Keratinocyte (primary cell): ENCODE measurements around the gene EYS. TPM values are rescaled to one million over a fixed set of nuclear protein-coding genes. Genes with fewer than 3 reads are reported as not detected.

Experiments used
- DNase-seq: peaks from one replicate; pipeline ENCODE4 v3.0.0-alpha.2; 2011; ENCODE audit warnings: low read depth, missing footprints, low spot score
- FAIRE-seq: peaks from 2 replicates; lab custom pipeline; 2011; peaks lifted over from hg19 to GRCh38; lab: Jason Lieb, UNC
- H2AFZ ChIP-seq: 2 replicates; pipeline ENCODE4 v1.6.0; 2012; ENCODE audit warnings: low read length, control low read depth, inconsistent platforms; ENCODE audit not compliant: control insufficient read depth
- H3K27ac ChIP-seq: 2 replicates; pipeline ENCODE4 v1.5.1; 2011; ENCODE audit warnings: low read length; ENCODE audit not compliant: control insufficient read depth, insufficient read depth
- H3K27me3 ChIP-seq: 3 replicates; pipeline ENCODE4 v1.6.0; 2011; ENCODE audit warnings: low read length; ENCODE audit not compliant: control insufficient read depth, insufficient read depth; ENCODE audit errors: extremely low read depth
- H3K36me3 ChIP-seq, 2 experiments: 2 replicates in 1 of 2; 3 replicates in 1 of 2; pipeline ENCODE4 v1.5.1; 2011; ENCODE audit warnings: low read length in 2 of 2, mild to moderate bottlenecking in 1 of 2; ENCODE audit not compliant: control insufficient read depth in 2 of 2, insufficient read depth in 2 of 2; ENCODE audit errors: extremely low read depth in 1 of 2
- H3K4me1 ChIP-seq: 3 replicates; pipeline ENCODE4 v1.5.1; 2011; ENCODE audit warnings: low read length; ENCODE audit not compliant: control insufficient read depth, insufficient read depth; ENCODE audit errors: extremely low read depth
- H3K4me2 ChIP-seq: 3 replicates; pipeline ENCODE4 v1.6.0; 2011; ENCODE audit warnings: low read depth, low read length; ENCODE audit not compliant: control insufficient read depth, insufficient read depth; ENCODE audit errors: extremely low read depth
- H3K4me3 ChIP-seq, 3 experiments: fragments of 200-600 bp in 1 of 3; sonication (generic) in 1 of 3; 2 replicates in 2 of 3; 3 replicates in 1 of 3; pipeline ENCODE4 v1.5.1; 2011 to 2016; ENCODE audit warnings: low read length in 3 of 3, mild to moderate bottlenecking in 3 of 3, control low read depth in 2 of 3, inconsistent platforms in 1 of 3, low read depth in 1 of 3, mixed read lengths in 1 of 3, mixed run types in 1 of 3, moderate library complexity in 1 of 3; ENCODE audit not compliant: control insufficient read depth in 2 of 3, insufficient read depth in 2 of 3; ENCODE audit errors: extremely low read depth in 1 of 3
- H3K79me2 ChIP-seq: 2 replicates; pipeline ENCODE4 v1.6.0; 2012; ENCODE audit warnings: low read length; ENCODE audit not compliant: control insufficient read depth, insufficient read depth
- H3K9ac ChIP-seq: 3 replicates; pipeline ENCODE4 v1.6.0; 2011; ENCODE audit warnings: low read length; ENCODE audit not compliant: control insufficient read depth, insufficient read depth; ENCODE audit errors: extremely low read depth
- H3K9me1 ChIP-seq: 3 replicates; pipeline ENCODE4 v1.6.0; 2011; ENCODE audit warnings: low read length; ENCODE audit not compliant: control insufficient read depth, insufficient read depth; ENCODE audit errors: extremely low read depth
- H3K9me3 ChIP-seq: 2 replicates; pipeline ENCODE4 v1.5.1; 2012; ENCODE audit warnings: low read depth, low read length; ENCODE audit not compliant: control insufficient read depth
- H4K20me1 ChIP-seq: 3 replicates; pipeline ENCODE4 v1.6.0; 2011; ENCODE audit warnings: low read length; ENCODE audit not compliant: control insufficient read depth, insufficient read depth; ENCODE audit errors: extremely low read depth
- EZH2 ChIP-seq: IDR thresholded peaks from one replicate; pipeline ENCODE4 v1.6.1; 2012; ENCODE audit warnings: inconsistent platforms, mild to moderate bottlenecking, low read length, moderate library complexity
- dilution Hi-C: fragments of 300-500 bp; cut with MboI; formaldehyde crosslinking; loops from one replicate; pipeline ENCODE4 v1.7.0; 2020; ENCODE audit warnings: low sequenced_read_pairs; ENCODE audit not compliant: extremely low pct_ligation_motif_present
- polyA plus RNA-seq, 5 experiments: library from polyadenylated mRNA; depleted of rRNA in 3 of 5; stranded (reverse) in 3 of 5; stranded (forward) in 1 of 5; unstranded in 1 of 5; fragments of >200 nt; gene quantifications; 1 replicate in 1 of 5; 2 replicates in 3 of 5; 3 replicates in 1 of 5; pipeline versions ENCODE4 v1.2.1 to v1.2.3, GENCODE V29; 2011 to 2012; ENCODE audit warnings: missing spikeins in 2 of 5, low read depth in 1 of 5, low replicate concordance in 1 of 5
- TF ChIP-seq, protein P1 (sequence below), 3 experiments: IDR thresholded peaks in 1 of 3; conservative IDR thresholded peaks in 1 of 3; optimal IDR thresholded peaks in 1 of 3; 2 replicates in 2 of 3; 3 replicates in 1 of 3; pipeline versions ENCODE3 to v1.5.1; 2011; ENCODE audit warnings: low read length in 3 of 3, mild to moderate bottlenecking in 3 of 3, moderate library complexity in 2 of 3, control low read depth in 1 of 3, inconsistent platforms in 1 of 3; ENCODE audit not compliant: insufficient read depth in 2 of 3; ENCODE audit errors: extremely low read depth in 1 of 3

Gene EYS
- polyA plus RNA-seq, 1 donor (not counting 4 experiments of a cell fraction or from before 2014, with no cell fraction given) = 0.34 TPM

DNA sequence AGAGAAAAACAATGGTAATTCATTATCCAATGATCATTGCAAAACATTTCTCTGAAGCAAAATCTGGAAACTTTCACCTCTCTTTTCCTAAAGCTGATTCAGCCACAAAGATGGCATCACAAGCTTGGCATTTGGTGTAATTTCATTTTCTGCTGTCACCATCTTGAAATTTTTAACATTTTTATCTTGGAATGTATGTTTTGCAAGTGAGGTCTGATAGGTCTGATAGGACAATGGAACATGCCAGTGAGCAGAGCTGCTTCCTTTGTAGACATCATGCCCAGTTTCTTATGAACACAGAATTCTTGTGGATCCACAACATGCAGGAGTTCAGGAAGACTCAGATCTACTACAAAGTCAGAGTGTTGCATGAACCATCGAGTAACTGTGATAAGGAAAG is 969.6 kb downstream of the EYS start:
- Histone ChIP-seq H3K27me3 (no peaks in the 10 kb centered on the region), H3K9me3 (no peaks in the 10 kb centered on the region), H2AFZ (no peak overlapping the region), H3K4me3 (no peak overlapping the region), H3K79me2 (no peaks in the 10 kb centered on the region), H3K4me1 (no peaks in the 10 kb centered on the region), H3K9me1 (no peaks in the 10 kb centered on the region), H3K27ac (no peak overlapping the region), H3K9ac (no peak overlapping the region), H3K4me2 (no peak overlapping the region), H4K20me1 (no peaks in the 10 kb centered on the region), H3K36me3 (no peaks in the 10 kb centered on the region)
- dilution Hi-C loops = no loop called here
- DNase-seq (no peak), FAIRE-seq (no peak)
- TF ChIP-seq EZH2 = no peak
- TF ChIP-seq, protein P1, sequence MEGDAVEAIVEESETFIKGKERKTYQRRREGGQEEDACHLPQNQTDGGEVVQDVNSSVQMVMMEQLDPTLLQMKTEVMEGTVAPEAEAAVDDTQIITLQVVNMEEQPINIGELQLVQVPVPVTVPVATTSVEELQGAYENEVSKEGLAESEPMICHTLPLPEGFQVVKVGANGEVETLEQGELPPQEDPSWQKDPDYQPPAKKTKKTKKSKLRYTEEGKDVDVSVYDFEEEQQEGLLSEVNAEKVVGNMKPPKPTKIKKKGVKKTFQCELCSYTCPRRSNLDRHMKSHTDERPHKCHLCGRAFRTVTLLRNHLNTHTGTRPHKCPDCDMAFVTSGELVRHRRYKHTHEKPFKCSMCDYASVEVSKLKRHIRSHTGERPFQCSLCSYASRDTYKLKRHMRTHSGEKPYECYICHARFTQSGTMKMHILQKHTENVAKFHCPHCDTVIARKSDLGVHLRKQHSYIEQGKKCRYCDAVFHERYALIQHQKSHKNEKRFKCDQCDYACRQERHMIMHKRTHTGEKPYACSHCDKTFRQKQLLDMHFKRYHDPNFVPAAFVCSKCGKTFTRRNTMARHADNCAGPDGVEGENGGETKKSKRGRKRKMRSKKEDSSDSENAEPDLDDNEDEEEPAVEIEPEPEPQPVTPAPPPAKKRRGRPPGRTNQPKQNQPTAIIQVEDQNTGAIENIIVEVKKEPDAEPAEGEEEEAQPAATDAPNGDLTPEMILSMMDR (optimal IDR thresholded peaks at IDR 0.05 in 1 of 3, IDR thresholded peaks at IDR 0.05 in 1 of 3, conservative IDR thresholded peaks at IDR 0.05 in 1 of 3; ENCODE audit: extremely low read depth in 1 of 3, insufficient read depth in 2 of 3, low read length in 3 of 3) = no peak

DNA sequence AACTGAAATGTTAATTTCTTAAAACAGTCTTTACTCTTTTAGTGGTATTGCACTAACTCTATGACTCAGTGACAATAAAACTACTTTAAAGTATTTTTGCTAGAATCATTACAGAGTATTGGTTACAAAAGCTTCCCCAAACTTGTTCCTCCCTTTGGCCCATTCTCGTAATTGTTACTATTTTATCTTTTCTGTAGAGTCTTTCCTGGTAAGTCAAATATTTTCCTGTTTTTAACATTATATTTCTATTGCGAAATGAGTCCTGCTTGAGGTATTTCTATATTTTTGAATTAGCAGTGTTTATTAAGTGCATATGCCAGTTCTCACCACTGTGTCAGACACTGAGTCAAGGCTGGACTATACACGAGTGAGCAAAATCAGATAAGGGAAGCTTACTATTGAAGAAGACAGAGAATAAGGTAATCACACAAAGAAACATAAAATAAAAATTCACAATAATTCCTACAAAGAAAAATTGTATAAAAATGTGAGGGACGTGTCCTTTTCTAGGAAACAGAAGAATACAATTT is 970.5 kb downstream of the EYS start:
- no peak overlapping the region for H3K27ac ChIP-seq
- no peak overlapping the region for H3K4me3 ChIP-seq
- FAIRE-seq (no peak), DNase-seq (no peak)
- no peaks in the 10 kb centered on the region for H3K9me1 ChIP-seq
- no peaks in the 10 kb centered on the region for H3K79me2 ChIP-seq
- H2AFZ ChIP-seq = no peak overlapping the region
- no peaks in the 10 kb centered on the region for H3K36me3 ChIP-seq
- H3K4me1 ChIP-seq = no peaks in the 10 kb centered on the region
- H3K9ac ChIP-seq = no peak overlapping the region
- H3K9me3 ChIP-seq = no peaks in the 10 kb centered on the region
- dilution Hi-C loops = no loop called here
- TF ChIP-seq, protein P1 (optimal IDR thresholded peaks at IDR 0.05 in 1 of 3, IDR thresholded peaks at IDR 0.05 in 1 of 3, conservative IDR thresholded peaks at IDR 0.05 in 1 of 3; ENCODE audit: extremely low read depth in 1 of 3, insufficient read depth in 2 of 3, low read length in 3 of 3) = no peak
- no peak for TF ChIP-seq EZH2
- no peaks in the 10 kb centered on the region for H4K20me1 ChIP-seq
- no peaks in the 10 kb centered on the region for H3K27me3 ChIP-seq
- no peak overlapping the region for H3K4me2 ChIP-seq
